GM12865 (cell line): ENCODE measurements around the gene SOAT2.

Experiments used
- DNase-seq: peaks from one replicate; pipeline ENCODE4 v3.0.0; 2010; ENCODE audit warnings: low read depth
- H3K4me3 ChIP-seq: 2 replicates; pipeline ENCODE4 v1.5.1; 2011; ENCODE audit warnings: mild to moderate bottlenecking, low read depth, low read length, control low read depth
- CTCF ChIP-seq: IDR thresholded peaks from 2 replicates; pipeline ENCODE4 v1.5.1; 2011; ENCODE audit warnings: low read length, control low read depth, low read depth, inconsistent platforms; ENCODE audit not compliant: insufficient read depth; ENCODE audit errors: missing control alignments

Gene SOAT2

GRCh38 chr12:53070877-53071492 lies 32.3 kb upstream of the SOAT2 start:
- H3K4me3 ChIP-seq, result no peak overlapping the region
- no peak for DNase-seq
- no peak for TF ChIP-seq CTCF

GRCh38 chr12:53071591-53072551 lies 31.4 kb upstream of the SOAT2 start:
- no peak for DNase-seq
- TF ChIP-seq CTCF, result no peak
- no peak overlapping the region for H3K4me3 ChIP-seq

- no peak overlapping the region for H3K4me3 ChIP-seq
- no peak for TF ChIP-seq CTCF
- no peak for DNase-seq
Observed at GRCh38 chr12:53073881-53074280, 29.4 kb upstream of the SOAT2 start.

GRCh38 chr12:53074283-53074998 lies 28.8 kb upstream of the SOAT2 start:
- no peak for TF ChIP-seq CTCF
- no peak overlapping the region for H3K4me3 ChIP-seq
- no peak for DNase-seq

GRCh38 chr12:53074999-53075370 lies 28.3 kb upstream of the SOAT2 start:
- no peak overlapping the region for H3K4me3 ChIP-seq
- TF ChIP-seq CTCF, result no peak
- no peak for DNase-seq

- no peak for TF ChIP-seq CTCF
- no peak for DNase-seq
- H3K4me3 ChIP-seq, result no peak overlapping the region
Observed at GRCh38 chr12:53076461-53076860, 26.8 kb upstream of the SOAT2 start.
